Nephron progenitor cell (in vitro differentiated cells): ENCODE measurements around the gene ITK.
"Not testable (repeated sequence)": the region's sequence is repeated elsewhere in the genome, so short reads cannot be mapped to it uniquely, and the experiment has no call there.

Experiments
- DNase-seq: peaks from one replicate; pipeline ENCODE4 v3.0.0; 2021
- H3K27ac Mint-ChIP-seq: 2 replicates; pipeline ENCODE4 v1.8.0; 2021; ENCODE audit warnings: mild to moderate bottlenecking, moderate library complexity, mixed read lengths
- H3K27me3 Mint-ChIP-seq: 2 replicates; pipeline ENCODE4 v1.8.0; 2021; ENCODE audit warnings: mild to moderate bottlenecking, low read depth, mixed read lengths; ENCODE audit not compliant: poor library complexity
- H3K36me3 Mint-ChIP-seq: 2 replicates; pipeline ENCODE4 v1.8.0; 2021; ENCODE audit warnings: low read depth, mixed read lengths
- H3K4me1 Mint-ChIP-seq: 2 replicates; pipeline ENCODE4 v1.8.0; 2021; ENCODE audit warnings: mixed read lengths
- H3K4me3 Mint-ChIP-seq: 2 replicates; pipeline ENCODE4 v1.8.0; 2021; ENCODE audit warnings: mild to moderate bottlenecking, moderate library complexity, mixed read lengths
- H3K9me3 Mint-ChIP-seq: 2 replicates; pipeline ENCODE4 v1.8.0; 2021; ENCODE audit warnings: mild to moderate bottlenecking, moderate library complexity, mixed read lengths
- TF ChIP-seq, protein P1 (sequence below): fragments of 200-600 bp; sonication (generic); IDR thresholded peaks from 2 replicates; pipeline ENCODE4 v1.5.0; 2021; ENCODE audit warnings: antibody characterized with exemption

The ITK gene

DNA sequence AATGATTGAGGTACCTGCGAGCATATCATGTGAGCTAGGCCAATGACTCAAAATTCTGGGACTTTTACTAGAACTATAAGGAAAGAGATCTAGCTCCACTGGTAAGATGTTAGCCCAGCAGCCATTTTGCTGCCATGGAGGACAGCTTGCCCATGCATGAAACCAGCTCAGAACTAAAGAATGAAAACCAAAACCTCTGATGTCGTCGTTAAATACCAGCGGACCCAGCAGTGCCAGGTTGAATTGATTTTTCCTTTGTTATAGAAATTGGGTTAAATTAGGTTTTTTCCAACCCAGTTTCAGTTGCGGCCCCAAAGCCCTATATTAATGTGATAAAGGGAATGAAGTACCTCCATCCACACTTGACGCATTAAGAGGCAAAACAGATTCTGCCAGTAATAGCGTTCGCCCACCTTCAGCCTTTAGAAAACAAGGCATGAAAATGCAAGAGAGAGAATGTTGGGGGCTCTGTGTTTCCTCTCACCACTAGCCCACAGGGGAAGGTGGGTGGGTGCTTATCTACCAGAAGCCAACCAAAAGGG, 5.5 kb upstream of the ITK start:
- DNase-seq: no peak
- Mint-ChIP-seq H3K4me3 (no peak overlapping the region), H3K27ac (no peak overlapping the region)

DNA sequence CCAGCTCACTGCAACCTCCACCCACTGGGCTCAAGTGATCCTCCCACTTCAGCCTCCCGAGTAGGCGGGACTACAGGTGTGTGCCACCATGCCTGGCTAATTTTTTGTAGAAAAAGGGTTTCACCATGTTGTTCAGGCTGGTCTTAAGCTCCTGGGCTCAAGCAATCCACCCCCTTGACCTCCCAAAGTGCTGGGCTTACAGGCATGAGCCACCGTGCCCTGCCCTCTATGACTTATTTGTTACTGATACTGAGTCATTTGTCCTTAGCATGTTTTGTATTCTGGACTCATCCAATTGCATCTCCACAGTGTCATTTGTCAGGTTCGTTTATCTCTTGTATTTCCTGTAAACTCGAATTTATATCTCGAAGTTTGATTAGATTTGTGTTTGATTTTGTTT, 2.7 kb upstream of the ITK start:
- DNase-seq: no peak
- Mint-ChIP-seq H3K4me1 (no peaks in the 10 kb centered on the region), H3K9me3 (no peaks in the 10 kb centered on the region), H3K27ac (no peak overlapping the region), H3K4me3 (no peak overlapping the region), H3K36me3 (no peaks in the 10 kb centered on the region), H3K27me3 (peaks cover 23% of the 10 kb centered on the region)
- TF ChIP-seq, protein P1, sequence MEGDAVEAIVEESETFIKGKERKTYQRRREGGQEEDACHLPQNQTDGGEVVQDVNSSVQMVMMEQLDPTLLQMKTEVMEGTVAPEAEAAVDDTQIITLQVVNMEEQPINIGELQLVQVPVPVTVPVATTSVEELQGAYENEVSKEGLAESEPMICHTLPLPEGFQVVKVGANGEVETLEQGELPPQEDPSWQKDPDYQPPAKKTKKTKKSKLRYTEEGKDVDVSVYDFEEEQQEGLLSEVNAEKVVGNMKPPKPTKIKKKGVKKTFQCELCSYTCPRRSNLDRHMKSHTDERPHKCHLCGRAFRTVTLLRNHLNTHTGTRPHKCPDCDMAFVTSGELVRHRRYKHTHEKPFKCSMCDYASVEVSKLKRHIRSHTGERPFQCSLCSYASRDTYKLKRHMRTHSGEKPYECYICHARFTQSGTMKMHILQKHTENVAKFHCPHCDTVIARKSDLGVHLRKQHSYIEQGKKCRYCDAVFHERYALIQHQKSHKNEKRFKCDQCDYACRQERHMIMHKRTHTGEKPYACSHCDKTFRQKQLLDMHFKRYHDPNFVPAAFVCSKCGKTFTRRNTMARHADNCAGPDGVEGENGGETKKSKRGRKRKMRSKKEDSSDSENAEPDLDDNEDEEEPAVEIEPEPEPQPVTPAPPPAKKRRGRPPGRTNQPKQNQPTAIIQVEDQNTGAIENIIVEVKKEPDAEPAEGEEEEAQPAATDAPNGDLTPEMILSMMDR: no peak

More for the DNA sequence above, 5.5 kb upstream of the ITK start:
- Mint-ChIP-seq H3K27me3 (peaks cover 13% of the 10 kb centered on the region), H3K9me3 (peaks cover 4% of the 10 kb centered on the region), H3K4me1 (no peaks in the 10 kb centered on the region), H3K36me3 (no peaks in the 10 kb centered on the region)
- TF ChIP-seq, protein P1: no peak

DNA sequence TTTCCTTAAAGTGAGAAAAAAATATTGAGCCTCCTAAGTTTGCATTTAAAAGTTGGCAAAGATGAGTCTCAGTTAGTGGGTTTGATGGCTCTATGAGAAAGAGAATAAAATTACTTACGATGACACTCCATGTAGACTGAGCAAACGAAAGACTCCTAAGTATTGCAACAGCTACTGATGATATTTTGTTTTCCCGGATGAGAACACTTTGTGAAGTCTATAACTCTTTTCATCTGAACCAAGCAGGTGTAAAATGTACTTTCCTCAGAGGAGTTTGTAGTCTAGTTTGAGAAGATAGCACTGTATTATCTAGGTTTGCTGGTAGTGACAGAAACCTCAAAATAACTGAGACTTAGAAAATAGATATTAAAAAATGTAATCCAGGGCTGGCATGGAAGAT, 1.7 kb upstream of the ITK start:
- no peak for DNase-seq
- Mint-ChIP-seq H3K4me1 (no peaks in the 10 kb centered on the region), H3K36me3 (no peaks in the 10 kb centered on the region), H3K4me3 (no peak overlapping the region), H3K27me3 (peaks cover 27% of the 10 kb centered on the region), H3K27ac (no peak overlapping the region), H3K9me3 (no peaks in the 10 kb centered on the region)
- TF ChIP-seq, protein P1: no peak

DNA sequence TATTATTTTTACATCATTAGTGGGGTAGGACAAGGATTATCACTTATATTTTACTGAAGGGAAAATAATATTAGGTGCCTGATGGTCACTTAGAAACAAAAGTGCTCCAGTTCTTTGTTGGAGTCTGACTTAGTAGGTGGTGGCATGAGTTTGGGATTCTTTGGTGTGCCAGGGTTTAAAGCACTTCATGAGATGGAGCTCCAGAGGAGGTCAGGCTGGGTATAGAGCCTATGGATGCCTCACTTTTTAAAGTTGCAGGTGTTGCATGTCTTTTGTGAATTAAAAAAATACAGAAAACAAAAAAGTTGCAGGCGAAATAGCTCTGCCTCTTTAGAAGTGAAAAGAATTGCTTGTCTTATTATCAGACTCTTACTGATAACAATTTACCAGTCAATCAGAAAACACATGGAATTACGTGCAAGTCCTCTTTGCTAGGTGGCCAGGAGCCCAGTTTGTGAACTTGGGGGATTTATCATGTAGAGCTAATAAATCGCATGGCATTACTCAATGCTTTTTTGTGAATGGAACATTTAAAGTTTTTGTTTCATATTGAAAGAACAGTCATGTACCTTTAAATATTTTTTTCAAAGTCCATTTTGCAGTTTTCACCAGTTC, 1.6 kb downstream of the ITK start:
- Mint-ChIP-seq H3K4me1 (no peaks in the 10 kb centered on the region), H3K36me3 (no peaks in the 10 kb centered on the region), H3K9me3 (no peaks in the 10 kb centered on the region), H3K4me3 (no peak overlapping the region), H3K27ac (no peak overlapping the region), H3K27me3 (peaks cover 29% of the 10 kb centered on the region)
- no peak for DNase-seq
- TF ChIP-seq, protein P1: no peak

DNA sequence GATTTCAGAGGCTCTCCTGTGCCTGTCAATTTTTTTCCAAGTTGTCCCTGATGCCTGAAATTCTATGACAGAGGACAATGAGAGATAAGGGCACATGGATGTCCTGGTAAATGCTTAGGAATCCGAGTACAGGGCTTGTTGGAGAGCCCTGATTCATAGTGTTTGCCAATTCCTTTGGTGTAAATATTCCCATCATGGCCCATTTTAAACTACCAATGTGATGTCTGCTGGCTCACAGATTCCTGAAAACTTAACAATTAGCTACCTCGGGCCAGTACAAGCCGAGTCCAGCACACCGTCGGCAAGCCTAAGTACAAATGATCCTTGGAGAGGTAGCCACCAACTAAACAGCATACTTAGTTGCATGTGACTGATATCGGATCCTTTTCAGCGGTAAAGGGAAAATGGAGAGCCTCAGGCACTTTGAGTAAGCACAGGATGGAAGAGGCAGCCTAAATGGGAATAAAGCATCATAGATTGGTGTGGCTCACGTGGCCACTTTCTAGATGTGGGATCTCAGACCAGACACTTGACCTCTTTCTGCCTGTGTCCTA, 3.6 kb downstream of the ITK start:
- TF ChIP-seq, protein P1: no peak
- H3K27ac Mint-ChIP-seq: no peak overlapping the region
- no peaks in the 10 kb centered on the region for H3K9me3 Mint-ChIP-seq
- peaks cover 22% of the 10 kb centered on the region for H3K27me3 Mint-ChIP-seq
- DNase-seq: no peak
- no peak overlapping the region for H3K4me3 Mint-ChIP-seq
- H3K36me3 Mint-ChIP-seq: no peaks in the 10 kb centered on the region
- peaks cover 8% of the 10 kb centered on the region for H3K4me1 Mint-ChIP-seq

DNA sequence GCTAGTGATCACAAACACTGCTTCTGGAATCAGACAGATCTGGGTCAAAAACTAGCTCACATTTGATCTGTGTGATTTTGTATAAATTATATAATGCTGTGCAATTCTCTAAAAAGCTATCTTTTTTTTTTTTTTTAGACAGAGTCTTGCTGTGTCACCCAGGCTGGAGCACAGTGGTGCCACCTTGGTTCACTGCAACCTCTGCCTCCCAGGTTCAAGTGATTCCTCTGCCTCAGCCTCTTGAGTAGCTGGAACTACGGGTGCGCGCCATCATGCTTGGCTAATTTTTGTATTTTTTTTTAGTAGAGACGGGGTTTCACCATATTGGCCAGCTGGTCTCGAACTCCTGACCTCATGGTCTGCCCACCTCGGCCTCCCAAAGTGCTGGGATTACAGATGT, 4.5 kb downstream of the ITK start:
- not testable (repeated sequence) for H3K9me3 Mint-ChIP-seq, H3K4me3 Mint-ChIP-seq, DNase-seq, H3K27ac Mint-ChIP-seq, H3K36me3 Mint-ChIP-seq
- Mint-ChIP-seq H3K27me3 (peaks cover 22% of the 10 kb centered on the region), H3K4me1 (peaks cover 15% of the 10 kb centered on the region)
